ENCODE results near the gene CRABP2.

The CRABP2 gene

DNA sequence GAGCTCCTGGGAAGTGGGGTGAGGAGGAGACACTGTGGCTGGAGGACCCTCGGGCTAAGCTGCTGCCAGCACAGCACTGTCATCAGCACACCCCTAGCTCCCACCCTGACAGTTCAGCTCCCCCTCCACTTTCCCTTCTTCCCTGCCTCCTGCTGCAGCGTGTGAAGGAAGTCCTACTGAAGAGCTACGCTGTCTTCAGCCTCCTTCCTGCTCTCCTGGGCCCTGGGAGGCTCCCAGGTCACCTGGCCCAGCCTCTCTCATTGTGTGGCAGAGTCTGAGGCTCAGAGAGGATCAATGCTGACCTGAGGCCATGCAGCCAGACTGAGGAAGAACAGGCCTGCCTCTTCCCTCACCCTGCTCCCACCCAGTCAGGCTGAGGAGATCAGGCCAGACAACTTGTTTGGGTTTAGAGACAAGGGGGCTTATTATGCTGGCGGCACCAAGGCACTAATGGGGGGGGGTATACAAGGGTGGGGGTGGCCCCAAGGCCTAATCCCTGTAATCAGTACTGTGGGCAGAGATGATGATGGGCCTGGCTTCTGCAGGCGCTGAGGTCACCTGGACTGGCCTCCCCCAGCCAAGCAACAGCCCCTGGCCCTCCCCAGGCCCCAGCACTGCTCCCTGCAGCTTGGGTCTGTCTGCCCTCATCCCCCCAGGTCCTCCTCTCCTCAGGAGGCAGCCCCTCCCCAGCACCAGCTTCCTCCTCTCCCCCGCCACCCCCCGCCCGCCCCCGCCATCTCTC, 37.2 kb downstream of the CRABP2 start:
- DNase-seq: no peak

DNA sequence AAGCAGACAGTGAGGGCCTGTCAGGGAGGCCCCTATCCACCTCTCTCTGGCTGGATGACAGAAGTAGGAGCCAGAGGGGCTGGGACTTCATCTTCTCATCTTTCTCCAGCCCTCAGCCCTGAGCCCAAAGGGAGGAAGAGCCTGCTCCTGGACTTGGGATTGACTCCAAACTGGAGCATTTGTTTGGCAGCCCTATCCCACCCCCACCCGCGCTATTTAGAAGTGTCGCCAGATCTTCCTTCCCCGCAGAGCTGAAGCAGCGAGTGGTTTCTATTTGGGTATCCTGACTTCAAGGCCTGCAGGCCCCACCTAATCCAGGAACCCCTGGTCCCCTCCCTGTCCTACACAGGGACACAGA, 37.8 kb downstream of the CRABP2 start:
- no peak for DNase-seq

DNA sequence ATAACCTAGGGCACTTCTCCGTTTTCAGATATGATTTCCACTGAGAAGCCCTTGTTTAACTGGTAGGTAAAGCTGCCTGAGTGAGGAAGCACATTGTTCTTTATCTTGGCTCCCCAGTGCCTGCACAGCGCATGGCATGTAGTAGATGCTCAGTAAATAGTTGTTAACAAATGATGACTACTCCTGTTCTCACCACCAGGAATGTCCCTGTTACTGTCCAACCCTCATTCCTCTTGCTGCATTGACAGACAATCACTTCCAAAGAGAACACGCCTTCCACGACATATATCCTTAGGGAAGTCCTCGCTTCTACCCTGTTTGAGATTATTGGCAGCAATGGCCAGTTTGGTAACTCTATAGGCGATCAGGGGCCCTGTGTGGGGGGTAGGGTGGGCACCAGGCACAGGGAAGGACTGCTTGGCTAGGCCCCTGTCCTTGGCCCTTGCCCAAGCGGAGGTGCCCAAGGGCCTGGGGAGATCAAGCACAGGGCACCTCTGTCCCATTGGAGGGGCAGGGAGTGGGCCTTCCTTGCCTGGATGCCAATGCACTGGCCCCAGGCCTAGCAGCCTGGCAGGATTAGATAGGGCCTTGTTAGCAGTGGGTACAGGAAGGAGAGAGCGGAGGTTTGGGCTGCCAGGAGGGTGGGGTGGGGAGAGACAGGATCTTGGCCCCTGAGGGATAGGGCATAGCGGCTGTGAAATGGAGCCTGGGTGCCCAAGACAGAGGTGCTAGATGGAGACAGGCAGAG, 38.3 kb downstream of the CRABP2 start:
- DNase-seq: no peak

- DNase-seq: no peak
These were observed 39.8 kb downstream of the CRABP2 start for GRCh38 chr1:156665539-156665938.

GRCh38 chr1:156664767-156665411, 40.5 kb downstream of the CRABP2 start:
- DNase-seq: no peak

- no peak for DNase-seq
These were observed 41.2 kb downstream of the CRABP2 start for GRCh38 chr1:156664046-156664766.

GRCh38 chr1:156663178-156663577, 42.2 kb downstream of the CRABP2 start:
- no peak for DNase-seq

GRCh38 chr1:156662800-156663055, 42.7 kb downstream of the CRABP2 start:
- no peak for DNase-seq

DNA sequence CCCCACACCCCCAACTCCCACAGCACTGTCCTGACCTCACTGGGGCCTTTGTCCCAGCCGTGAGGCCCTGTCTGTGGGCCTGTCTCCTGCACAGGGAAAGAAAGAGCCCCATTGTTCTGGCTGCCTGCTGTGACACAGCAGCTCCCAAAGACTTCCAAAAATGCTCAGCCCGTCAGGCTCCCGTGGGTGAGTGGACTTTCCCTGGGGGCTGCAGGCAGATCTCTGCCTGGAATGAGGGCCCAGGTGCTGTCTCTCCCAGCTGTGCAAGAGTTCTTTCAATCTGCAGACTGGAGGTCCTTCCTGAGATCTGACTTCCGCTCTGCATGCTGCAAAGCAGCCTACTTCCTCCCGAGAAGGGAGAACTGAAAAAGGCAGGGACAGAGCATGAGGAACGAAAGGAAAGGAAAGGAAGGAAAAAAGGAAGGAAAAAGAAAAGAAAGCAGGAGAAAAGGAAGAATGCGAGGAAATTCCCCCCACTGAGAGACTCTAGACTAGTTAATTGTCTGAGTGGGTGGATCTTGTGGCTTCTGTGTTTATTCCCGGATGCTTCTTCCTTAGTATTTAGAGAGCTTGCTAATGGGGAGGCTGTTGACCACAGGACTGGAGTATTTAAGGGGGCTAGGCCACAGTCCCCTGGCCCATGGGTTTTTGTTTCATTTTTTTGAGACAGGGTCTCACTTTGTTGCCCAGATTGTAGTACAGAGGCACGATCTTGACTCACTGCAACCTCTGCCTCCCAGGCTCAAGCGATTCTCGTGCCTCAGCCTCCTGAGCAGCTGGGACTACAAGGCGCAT, 43.2 kb downstream of the CRABP2 start:
- no peak for DNase-seq

- DNase-seq: no peak
These were observed 44.7 kb downstream of the CRABP2 start for GRCh38 chr1:156660752-156661112.

DNA sequence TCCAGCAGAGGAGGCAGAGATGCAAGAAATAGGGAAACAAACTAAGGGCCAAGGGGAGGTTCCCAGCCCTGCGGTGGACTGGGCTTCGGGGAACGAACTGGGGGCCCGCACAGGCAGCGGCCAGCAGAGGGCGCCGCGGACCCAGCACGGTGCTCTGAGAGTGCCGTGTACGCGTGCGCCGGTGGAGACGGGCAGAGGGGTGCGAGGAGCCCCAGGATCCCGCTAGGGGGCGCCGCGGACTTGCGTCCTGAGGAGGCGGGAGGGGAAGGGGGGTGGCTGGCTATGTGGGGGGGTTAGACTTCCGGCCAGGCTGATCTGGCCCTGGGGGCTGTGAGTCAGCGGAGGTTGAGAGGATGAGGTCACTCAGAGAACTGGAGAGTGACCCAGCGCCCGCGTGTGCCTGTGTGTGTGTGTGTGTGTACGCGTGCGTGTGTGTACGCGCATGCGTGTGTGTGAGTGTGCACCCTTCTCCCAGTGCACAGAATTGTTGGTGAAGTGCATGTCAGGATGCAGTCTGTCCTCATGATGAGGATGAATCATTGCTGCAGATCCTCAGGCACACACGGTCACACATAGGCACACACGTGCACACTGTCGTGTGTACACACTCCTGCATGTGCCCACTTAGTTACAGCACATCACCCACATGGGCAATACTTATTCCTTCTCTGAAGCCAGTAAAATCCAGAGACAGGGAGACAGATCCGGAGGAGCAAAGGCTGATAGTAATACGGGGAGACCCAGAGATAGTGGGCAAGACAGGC, 45.2 kb downstream of the CRABP2 start:
- peak; percentile 81 to 92 (median 84) for DNase-seq

- DNase-seq: no peak
These were observed 45.8 kb downstream of the CRABP2 start for GRCh38 chr1:156659661-156659987.

DNA sequence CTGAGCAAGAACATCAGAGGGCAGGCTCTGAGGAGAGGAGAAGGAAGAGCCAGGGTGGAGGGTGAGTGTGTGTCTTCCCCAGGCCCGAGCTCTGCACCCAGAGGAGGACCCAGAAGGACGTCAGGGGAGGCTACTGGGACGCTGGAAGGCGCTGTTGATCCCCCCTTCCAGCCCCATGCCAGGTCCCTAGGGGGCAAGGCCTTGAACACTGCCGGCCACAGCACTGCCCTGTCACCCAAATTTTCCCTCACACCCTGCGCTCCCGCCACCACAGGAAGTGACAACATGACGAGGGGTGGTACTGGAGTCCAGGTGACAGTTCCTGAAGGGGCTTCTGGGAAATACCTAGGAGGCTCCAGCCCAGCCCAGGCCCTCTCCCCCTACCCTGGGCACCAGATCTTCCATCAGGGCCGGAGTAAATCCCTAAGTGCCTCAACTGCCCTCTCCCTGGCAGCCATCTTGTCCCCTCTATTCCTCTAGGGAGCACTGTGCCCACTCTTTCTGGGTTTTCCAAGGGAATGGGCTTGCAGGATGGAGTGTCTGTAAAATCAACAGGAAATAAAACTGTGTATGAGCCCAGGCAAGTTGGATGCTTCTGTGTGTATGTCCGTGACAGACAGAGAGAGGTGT, 46.3 kb downstream of the CRABP2 start:
- no peak for DNase-seq

DNA sequence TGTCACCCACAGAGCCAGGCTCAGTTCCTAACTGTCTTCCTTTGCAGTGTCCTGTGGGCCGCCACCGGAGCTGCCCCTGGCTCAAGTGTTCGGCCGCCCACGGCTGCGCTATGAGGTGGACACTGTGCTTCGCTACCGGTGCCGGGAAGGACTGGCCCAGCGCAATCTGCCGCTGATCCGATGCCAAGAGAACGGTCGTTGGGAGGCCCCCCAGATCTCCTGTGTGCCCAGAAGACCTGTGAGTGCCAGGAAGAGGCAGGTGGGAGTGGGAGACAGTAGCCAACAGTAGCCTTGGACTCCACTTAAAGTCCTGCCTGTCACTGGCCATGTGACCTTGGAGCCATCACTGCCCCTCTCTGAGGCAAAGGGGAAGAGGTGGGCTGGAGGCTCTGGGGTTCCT, 46.9 kb downstream of the CRABP2 start:
- DNase-seq: no peak

GRCh38 chr1:156657741-156658319, 47.6 kb downstream of the CRABP2 start:
- no peak for DNase-seq

- peak; percentile 50 to 70 (median 61) for DNase-seq
These were observed 48.3 kb downstream of the CRABP2 start for GRCh38 chr1:156656806-156657740.

- DNase-seq: no peak
These were observed 49.4 kb downstream of the CRABP2 start for GRCh38 chr1:156655904-156656516.

DNA sequence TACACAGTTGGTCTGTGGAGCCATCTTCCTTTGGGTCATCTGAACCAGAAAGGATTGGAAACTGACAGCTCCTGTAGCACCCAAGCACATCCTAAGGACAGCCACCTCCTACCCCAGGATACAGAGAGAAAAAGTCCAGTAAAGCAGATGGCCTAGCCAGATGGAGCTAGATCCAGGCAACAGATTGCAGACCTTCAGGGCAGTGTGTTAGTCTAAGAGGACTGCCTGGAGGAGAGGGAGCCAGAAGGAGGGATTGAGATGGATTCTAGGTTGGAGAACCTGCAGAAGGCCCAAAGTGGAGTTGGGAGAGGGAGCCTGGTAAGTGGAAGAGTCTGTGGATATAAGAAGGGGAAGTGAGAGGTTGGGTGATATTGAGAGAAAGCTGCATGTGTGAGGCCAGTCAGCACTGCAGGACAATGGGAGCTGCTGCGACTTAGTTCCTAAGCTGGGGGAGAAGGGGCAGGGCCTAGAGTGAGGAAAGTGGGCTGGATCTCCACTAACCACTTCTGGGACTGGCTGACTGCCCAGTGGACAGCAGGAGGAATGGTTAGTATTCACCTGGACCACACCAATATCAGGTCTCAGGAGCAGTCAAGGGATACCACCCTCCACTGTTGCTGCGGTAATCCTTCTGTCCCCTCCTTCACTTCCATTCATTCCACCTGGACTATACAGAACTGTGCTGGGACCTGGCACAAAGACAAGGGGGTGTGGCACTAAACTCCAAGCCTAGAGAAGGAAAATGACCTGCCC, 50.1 kb downstream of the CRABP2 start:
- DNase-seq: no peak

GRCh38 chr1:156654700-156655099, 50.7 kb downstream of the CRABP2 start:
- DNase-seq: no peak

Measured in T-helper 2 cell (primary cell).